Hematopoietic multipotent progenitor cell treated with erythropoietin and hydrocortisone succinate and interleukin-3 and kit ligand, for 4 days (in vitro differentiated cells): ENCODE measurements around the gene MEFV.
A peak's percentile ranks its signal among the peaks of the same experiment; 100 is the strongest.
"Not testable (repeated sequence)": the region's sequence is repeated elsewhere in the genome, so short reads cannot be mapped to it uniquely, and the experiment has no call there.

Experiments used
- DNase-seq: peaks from one replicate; pipeline ENCODE4 v3.0.0-alpha.2; 2015

The MEFV gene

GRCh38 chr16:3214904-3215600 is 41.4 kb downstream of the MEFV start:
- no peak for DNase-seq

DNA sequence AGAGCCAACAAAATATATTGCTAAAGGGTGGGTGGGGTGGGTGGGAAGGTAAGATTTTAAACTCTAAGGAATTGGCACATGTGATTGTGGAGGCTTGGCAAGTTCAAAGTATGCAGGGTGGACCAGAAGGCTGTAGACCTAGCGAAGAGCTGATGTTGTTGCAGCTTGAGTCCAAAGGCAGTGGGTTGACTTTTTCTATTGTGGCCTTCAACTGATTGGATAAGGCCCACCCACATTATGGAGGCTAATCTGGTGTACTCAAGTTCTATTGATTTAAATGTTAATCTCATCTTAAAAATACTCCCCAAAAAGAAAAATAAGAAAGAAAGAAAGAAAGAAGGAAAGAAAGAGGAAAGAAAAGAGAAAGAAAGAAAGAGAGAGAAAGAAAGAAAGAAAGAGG is 43.9 kb downstream of the MEFV start:
- no peak for DNase-seq

DNA sequence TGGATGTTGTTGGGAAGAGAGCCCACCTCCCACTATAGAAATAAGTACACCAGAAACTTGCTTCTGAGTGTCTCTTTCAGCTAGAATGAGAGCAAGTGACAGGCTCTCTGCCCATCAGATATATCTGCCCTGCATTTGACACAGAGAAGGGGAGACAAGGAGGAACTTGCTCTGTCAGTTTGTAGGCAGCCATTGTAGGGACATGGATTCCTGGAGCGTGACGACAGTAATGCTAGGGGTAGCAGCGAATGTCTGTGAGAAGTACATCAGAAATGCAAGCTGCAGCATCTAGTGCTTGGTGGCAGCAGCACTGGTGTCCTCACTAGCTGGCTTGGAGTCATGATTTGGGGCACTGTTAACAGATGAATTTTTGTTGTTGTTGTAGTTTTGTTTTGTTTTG is 44.4 kb downstream of the MEFV start:
- DNase-seq: no peak

DNA sequence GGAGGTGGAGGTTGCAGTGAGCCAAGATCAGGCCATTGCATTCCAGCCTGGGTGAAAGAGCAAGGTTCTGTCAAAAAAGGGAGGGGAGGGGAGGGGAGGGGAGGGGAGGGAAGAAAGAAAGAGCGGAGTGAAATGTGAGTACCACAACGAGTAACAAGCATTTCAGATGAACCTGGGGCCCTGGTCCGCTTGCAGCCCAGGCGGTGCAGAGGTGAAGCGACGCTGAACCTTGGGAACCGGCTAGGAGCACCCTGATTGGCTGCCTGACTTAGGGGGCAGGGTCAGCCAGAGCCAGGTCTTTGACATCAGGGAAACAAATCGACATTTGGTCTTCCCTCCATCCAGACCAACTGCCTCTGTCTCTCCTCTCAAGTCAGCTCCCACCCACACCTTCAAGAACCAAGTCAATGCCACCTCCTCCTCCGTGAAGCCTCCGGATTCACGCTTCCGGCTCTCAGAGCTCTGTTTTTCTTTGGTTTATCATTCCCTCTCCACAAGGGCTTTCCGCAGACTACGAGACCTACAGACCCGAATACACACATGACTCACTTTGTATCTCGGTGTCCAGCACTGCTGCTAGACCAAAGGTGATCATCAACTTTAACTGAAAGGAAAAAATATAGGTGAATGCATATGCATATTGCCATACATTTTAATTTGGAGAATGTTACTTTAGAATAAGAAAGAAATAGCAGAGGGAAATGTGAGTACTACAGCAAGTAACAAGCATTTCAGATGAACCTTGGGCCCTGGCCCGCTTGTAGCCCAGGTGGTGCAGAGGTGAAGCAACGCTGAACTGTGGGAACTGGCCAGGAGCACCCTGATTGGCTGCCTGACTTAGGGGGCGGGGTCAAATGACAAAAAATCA is 49.1 kb downstream of the MEFV start:
- no peak for DNase-seq

- DNase-seq: not testable (repeated sequence)
These were observed 50.5 kb downstream of the MEFV start for GRCh38 chr16:3205939-3206338.

DNA sequence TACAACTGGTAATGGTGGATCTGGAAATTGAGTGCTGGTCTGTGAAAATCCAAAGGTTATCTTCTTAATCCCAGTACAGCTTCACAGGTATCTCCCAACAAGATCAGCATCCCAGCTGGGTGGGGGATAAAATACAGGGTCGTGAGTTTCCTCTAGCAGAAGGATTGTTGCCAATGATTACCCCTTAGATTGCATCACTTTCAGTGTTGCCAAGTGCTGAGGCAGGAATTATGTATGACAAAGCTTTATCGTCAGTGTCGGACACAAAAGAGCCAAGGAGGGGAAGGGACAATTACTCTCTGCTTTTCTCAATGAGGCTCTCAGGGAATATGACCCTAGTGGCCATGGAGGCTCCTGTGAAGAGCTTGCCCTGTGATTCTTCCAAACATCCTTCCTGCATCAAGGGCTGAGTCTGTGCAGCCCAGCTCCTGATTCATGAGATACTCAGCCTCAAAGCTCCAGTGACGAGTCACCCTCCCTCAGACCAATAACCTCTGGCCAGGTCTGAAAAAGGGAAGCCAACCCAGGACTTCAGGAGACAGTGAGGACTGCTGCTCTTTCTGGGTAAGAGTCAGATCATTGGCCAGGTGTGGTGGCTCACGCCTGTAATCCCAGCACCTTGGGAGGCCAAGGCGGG is 53.4 kb downstream of the MEFV start:
- DNase-seq: no peak

DNA sequence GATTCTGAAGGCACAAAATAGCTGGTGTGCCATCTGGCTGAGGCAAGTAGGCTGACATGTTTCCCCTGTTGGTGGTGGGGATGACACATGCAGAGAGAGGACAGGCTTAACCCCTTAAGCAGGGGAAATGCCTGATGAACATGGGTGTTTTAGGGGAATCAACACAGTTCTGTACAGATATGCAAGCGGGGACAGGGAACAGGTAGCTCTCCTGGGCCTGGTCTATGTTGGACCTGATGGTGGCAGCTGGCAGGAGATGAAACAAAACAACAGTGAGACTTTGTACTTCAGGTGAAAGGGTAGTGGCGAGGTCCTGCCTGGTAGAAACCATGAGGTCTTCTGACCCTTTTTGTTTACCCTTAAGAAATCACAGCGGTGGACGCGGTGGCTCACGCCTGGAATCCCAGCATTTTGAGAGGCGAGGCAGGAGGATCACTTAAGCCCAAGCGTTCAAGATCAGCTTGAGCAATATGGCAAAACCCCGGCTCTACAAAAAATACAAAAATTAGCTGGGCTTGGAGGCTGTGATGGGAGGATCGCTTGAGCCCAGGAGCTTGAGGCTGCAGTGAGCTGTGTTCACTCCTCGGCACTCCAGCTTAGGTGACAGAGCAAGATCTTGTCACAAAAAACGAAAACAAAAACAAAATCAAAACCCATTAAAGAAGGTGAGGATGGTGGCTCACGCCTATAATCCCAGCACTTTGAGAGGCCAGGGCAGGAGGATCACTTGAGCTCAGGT is 57.9 kb downstream of the MEFV start:
- no peak for DNase-seq

DNA sequence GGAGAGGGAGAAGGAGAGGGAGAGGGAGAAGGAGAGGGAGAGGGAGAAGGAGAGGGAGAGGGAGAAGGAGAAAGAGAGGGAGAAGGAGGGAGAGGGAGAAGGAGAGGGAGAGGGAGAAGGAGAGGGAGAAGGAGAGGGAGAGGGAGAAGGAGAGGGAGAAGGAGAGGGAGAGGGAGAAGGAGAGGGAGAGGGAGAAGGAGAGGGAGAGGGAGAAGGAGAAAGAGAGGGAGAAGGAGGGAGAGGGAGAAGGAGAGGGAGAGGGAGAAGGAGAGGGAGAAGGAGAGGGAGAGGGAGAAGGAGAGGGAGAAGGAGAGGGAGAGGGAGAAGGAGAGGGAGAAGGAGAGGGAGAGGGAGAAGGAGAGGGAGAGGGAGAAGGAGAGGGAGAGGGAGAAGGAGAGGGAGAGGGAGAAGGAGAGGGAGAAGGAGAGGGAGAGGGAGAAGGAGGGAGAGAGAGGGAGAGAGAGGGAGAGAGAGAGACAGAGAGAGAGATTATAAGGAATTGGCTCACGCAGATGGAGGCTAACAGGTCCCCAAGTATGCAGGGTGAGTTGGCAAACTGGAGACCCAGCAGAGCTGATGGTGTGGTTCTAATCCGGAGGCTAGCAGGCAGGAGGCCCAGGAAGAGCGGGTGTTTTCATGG is 58.6 kb downstream of the MEFV start:
- not testable (repeated sequence) for DNase-seq

GRCh38 chr16:3195975-3196374 is 60.5 kb downstream of the MEFV start:
- peak; percentile 32 for DNase-seq

DNA sequence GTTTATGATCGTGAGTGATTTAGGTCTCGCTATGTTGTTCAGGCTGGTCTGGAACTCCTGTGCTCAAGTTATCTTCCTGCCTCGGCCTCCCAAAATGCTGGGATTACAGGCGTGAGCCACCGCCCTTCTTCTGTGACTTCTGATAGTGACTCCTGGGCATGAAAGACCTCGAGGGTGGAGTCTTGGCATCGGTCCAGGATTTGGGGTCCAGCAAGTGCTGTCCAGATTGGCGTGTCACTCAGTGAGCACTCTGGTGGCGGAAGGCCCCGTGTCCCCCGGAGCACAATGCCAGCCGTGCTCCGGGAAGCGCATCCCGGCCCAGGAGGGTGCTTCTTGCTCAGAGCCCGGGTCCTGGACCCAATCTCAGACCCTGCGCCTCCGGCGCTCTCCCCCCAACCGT is 61.6 kb downstream of the MEFV start:
- peak; percentile 36 for DNase-seq

GRCh38 chr16:3193221-3194212 is 62.9 kb downstream of the MEFV start:
- DNase-seq: no peak

DNA sequence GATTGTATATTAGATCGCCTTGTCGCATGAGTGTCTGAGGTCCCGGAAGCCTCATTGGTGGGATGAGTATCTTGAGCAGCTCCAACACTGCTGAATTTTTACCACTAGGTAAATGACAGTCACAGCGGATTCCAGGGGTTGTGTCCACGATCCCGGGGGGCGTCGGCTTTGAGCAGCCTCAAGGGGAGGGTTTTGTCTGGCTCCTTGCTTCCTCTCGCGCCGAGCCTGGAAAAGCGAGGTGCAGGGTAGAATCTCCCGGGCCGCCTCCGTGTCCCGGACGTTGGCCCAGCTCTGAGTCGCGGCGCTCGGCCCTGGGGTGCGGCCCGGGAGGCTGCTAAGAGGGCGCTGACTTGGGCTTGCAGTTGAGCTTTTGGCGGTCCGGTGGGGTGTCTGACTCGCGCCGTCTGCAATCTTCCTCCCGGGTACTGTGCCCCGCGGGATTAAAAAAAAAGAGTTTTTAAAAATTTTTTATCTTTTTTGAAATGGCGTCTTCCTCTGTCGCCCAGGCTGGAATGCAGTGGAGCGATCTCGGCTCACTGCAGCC is 63.9 kb downstream of the MEFV start:
- DNase-seq: no peak
